ENCODE results near the gene SNF8.
"Not testable (repeated sequence)": the region's sequence is repeated elsewhere in the genome, so short reads cannot be mapped to it uniquely, and the experiment has no call there.

Gene SNF8, protein sequence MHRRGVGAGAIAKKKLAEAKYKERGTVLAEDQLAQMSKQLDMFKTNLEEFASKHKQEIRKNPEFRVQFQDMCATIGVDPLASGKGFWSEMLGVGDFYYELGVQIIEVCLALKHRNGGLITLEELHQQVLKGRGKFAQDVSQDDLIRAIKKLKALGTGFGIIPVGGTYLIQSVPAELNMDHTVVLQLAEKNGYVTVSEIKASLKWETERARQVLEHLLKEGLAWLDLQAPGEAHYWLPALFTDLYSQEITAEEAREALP

DNA sequence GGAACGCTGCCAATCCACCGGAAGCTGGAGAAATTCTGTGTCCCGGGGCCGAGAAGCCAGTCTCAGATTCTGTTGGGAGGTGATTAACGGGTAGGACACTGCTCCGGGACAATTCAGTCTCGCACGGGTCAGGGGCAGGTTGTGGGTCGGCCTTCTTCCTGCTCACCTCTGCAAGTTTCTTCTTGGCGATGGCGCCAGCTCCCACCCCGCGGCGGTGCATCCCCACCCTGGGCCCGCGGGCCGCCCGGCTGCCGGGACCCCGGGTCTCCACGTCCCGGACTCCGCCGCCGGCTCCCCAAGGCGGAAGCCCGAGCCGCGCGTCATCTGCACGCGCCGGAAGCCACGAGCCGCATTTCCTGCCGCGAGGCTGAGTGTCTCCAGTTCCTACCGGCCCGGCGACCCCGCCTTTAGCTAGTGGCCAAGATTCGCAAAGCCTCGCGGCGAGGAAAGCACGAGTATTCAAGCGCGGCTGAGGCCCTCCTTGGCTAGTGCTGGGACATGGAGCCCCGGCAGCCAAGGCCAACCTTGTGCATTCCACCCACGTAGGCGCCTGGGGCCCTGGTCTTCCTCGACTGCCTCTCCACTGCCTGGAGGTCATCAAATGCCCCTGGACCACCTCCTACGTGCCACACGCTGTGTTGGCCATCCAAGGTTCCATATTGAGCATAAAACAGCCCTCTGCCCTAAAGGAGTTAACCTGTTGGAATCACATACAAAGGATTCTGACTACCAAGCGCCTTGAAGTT, at the start of gene SNF8:
Gene SNF8 (minus strand): TSS at position 328 of the 746 bp plus-strand sequence. CDS start 108 bp downstream, at position 220.
- DNase-seq: peak; percentile 93

DNA sequence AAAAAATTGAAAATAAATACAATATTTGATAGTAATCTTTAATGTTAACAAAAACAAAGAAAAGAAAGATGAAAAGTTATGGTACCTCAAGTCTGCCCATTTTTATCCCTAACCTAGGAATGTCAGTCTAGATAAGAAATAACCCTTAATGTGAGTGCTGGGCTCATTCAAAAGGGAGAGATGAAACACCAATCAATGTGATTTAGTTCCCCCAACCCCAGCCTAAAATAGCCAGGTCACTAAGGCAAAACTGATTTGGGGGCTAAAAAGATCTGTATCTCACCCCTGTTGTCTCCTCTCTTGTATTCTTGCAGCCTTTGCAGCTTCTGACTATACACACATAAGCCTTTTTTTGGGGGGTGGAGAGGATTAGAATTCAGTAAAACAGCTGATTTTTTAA, 49.3 kb upstream of the SNF8 start:
- DNase-seq: no peak

DNA sequence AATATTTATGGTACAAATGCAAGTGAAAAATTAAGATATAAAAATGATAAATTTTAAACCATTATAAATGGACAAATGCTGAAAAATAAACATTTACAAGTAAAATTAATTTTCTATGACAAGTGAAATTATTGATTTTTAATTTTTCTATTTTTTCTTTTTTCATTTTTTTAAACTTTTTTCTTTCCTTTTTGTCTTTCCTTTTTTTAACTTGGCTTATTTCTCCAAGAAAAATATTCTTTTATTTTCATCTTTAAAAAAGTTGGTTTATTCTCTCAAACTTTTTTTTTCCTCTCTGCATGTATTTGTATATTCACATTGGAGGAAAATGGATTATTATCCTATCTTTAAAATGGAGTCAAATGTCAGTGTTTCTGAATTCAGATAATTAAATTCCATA, 48.7 kb upstream of the SNF8 start:
- no peak for DNase-seq

DNA sequence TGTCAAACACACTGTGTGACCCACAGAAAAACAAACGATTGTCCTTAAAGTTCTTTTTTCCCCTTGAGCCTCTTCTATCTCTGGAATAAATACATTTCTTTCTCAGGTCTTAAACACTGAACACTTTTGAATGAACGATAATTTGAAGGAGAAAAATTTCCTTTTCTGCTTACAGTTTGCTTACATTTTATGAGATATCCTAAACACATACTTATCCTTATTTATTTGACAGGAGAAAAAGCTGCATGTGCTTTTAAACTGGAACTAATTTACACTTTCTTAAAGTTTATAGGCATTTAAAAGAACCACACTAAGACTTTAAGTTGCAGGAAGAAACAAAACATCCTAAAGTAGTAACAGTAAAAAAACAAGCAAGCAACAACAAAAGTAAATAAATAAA, 47.8 kb upstream of the SNF8 start:
- no peak for DNase-seq

DNA sequence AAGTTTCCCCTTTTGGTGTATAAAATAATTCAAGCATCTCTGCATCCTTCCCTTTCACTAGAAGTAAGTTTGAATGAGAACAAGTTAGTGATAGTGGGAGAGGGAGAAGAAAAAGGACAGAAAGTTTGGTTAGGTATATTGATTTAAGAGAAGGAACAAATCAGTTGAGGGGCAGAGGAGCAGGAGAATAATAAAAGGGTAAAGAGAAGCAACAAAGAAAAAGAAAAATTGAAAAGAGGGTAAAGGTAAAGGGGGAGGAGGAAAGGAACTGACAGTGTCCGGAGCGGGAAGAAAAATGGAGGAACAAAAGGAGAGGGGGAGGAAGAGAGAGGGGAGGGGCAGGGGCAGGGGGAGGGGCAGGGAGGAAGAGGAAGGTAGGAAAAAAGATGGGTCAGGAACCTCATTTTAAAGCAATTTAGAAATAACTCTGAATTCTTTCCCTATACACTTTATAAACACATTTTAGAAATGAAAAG, 46.3 kb upstream of the SNF8 start:
- no peak for DNase-seq

DNA sequence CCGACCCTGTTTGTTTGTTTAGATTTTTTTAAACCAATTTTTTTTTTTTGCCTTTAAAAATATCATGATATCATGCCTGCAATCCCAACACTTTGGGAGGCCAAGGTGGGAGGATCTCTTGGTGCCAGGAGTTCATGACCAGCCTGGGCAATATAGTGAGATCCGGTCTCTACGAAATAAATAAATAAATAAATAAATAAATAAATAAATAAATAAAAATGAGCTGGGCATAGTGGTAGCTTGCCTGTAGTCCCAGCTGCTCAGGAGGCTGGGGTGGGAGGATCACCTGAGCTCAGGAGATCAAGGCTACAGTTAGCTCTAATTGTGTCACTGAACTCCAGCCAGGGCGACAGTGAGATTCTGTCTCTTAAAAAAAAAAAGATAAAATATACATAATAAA, 44.5 kb upstream of the SNF8 start:
- no peak for DNase-seq

DNA sequence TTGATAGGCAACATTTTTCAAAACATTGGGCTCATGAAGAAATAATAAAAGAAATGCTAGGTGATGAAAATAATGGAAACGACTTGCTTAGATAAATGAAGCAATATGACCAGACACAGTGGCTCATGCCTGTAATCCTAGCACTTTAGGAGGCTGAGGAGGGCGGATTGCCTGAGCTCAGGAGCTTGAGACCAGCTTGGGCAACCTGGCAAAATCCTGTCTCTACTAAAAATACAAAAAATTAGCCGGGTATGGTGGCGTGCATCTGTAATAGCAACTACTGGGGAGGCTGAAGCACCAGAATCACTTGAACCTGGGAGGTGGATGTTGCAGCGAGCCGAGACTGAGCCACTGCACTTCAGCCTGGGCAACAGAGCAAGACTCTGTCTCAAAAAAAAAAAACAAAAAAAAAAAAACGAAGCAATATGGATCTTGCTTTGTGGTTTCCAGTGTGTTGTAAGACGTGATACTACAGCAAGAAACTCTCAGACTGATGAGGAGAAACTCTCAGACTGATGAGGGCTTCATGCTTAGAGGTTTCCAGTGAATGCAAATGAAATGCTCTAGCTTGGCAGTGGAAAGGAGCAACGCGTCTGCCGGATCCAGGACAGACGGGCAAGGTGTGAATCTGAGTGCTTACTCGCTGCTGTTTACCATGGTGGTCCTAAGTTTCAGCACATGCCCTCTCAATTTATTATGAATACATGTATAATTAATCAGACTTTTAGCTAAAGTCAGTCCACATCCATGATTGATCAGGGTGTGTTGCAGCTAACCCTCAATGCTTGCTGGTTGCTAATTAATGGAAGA, 41.0 kb upstream of the SNF8 start:
- no peak for DNase-seq

DNA sequence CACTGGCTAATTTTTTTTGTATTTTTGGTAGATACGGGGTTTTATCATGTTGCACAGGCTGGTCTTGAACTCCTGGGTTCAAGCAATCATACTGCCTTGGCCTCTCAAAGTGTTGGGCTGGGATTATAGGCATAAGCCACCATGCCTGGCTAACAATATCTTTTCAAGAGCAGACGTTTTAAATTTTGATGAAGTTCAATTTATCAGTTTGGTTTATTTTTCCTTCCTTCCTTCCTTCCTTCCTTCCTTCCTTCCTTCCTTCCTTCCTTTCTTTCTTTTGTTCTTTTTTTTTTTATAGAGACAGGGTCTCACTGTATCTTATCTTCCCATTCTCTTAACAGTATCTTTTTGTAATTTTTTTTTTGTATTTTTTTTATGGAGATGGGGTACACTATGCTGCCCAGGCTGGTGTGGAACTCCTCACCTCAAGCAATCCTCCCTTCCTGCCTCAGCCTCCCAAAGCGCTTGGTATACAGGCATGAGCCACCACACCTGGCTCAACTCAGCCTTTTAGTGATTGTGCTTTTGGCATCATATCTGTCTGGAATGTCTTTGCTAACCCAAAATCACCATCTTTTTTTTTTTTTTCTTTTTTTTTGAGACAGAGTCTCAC, 37.4 kb upstream of the SNF8 start:
- DNase-seq: no peak

DNA sequence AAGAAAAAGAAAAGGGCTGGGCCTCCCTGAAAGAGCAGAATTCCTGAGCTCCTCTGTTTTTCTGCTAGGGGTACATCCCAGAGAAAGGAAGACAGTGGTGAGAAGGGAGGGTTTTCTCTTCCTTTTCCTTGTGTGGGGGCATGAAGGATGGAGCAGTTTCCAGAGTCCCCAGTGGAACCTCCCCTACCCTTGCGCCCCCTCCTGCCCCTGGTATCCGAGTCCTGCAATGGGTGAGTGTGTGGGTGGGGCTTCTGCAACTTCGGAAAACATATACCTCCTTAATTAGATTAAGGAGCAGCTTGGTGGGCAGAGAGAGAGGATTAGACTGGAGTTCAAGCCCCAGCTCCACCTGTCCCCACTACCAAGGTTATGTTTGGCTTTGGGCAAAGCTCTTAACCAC, 29.2 kb upstream of the SNF8 start:
- DNase-seq: no peak

DNA sequence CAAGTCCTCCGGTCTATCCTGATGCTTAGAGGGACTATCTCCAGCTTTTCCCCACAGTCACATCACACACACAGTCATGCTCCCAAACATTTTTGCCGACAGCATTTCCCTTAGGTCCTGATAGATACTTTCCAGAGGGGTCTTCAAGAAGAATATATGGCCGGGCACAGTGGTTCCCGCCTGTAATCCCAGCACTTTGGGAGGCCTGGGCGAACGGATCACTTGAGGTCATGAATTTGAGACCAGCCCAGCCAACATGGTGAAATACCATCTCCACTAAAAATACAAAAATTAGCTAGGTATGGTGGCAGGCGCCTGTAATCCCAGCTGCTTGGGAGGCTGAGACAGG, 28.1 kb upstream of the SNF8 start:
- no peak for DNase-seq

DNA sequence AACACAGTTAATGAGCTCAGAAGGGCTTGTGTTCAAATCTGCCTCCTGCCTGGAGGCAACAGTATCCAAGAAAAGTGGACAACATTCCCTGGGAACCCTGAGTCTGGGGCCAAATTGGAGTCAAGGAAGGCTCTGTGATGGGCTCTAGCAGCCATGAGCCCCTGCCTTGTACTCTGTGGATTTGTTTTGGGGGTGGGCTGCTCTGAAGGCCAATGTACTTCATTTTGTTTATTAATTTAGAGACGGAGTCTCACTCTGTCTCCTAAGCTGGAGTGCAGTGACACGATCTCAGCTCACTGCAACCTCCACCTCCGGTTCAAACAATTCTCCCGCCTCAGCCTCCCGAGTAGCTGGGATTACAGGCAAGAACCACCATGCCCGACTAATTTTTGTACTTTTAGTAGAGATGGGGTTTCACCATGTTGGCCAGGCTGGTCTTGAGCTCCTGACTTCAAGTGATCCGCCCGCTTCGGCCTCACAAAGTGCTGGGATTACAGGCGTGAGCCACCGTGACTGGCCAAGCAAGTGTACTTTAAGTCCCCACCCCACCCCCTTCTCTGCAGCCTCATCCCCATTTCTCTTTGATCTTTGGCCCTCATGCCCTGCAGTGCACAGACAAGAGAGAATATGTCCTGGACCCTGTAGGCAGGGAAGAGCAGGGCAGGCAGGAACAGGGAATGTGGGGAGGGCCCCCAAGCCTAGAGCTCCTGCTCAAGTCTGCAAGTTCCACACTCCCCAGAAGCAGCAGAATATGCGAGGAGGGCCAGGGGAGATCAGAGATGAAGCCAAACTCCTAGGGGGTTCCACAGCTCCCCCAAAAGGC, 26.4 kb upstream of the SNF8 start:
- no peak for DNase-seq

DNA sequence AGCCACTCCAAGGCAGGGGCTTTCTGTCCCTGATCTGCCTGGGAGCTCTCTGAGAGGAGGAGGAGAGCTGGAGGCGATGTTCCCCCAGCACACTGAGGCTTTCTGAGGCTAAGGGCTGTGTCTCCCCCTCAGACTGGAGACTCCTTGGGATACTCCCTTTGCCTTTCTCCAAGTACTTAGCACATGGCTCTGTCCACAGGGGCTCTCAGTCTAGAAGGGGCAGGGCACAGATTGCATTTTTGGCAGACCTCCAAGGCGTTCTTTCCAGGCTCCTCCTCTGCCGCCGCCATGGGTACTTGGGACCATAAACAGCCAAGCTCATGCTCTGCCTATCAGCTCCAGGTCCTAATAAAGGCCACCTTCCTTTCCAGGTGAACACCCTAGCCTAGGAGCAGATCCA, 25.6 kb upstream of the SNF8 start:
- DNase-seq: no peak

DNA sequence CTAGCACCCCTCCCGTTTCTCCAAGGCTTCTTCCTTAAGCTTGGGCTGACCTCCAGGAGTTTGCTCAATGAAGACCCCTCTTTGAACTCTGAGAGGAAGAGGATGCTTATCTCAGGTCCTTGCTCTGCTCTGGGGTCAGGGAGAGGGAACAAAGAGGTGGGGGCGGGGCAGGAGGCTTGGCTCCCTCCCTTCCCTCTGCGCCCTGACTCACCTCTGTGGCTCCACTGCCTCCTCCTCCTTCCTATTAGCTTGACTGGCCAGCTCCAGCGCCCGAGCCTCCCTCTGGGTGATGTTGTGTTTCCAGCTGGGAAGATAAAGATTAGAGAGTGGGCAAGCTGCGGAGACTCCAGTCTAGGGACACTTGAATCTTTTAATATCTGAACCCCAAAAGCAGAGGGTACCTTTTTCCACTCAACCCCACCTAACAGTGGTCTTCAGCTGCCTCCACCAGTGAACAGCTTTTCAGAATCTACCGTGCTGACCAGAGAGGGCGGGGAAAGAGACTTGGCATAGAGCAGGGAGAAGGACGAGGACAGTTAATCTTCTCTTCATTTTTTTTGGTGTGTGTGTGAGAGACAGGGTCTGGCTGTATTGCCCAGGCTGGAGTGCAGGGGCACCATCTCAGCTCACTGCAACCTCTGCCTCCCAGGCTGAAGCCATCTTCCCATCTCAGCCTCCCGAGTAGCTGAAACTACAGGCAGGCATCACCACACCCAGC, 17.0 kb upstream of the SNF8 start:
- DNase-seq: no peak

DNA sequence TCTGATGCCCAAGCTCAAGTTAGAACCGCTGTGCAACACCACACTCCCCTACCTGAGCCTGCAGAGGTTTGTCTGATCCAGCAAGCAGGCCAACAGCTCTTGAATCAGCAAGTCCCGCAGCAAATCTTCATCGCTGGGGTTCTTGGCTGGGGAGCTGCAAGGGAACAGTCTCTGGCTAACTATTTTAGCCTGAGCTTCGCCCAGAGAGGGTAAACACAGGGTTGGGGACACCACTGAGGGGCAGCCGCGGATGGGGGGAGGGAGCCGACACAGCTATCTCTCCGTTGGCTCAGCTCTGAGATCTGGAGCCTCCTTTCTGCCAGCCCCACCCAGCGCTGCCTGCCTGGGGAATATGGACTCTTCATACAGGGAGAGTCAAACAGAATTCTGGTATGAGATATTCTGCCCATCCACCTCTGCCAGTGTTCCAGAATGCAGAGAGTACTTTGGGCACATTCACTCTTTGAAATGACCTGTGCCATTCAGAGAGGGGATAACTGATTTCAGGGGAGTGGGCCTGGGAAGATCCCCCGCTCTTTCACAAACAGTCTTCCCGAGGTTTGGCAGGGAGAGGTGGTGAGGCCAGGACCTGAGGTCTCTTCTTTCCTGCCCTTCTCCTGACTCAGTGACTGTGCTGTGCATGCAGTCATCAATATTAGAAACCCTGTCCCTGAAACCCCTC, 16.3 kb upstream of the SNF8 start:
- no peak for DNase-seq

DNA sequence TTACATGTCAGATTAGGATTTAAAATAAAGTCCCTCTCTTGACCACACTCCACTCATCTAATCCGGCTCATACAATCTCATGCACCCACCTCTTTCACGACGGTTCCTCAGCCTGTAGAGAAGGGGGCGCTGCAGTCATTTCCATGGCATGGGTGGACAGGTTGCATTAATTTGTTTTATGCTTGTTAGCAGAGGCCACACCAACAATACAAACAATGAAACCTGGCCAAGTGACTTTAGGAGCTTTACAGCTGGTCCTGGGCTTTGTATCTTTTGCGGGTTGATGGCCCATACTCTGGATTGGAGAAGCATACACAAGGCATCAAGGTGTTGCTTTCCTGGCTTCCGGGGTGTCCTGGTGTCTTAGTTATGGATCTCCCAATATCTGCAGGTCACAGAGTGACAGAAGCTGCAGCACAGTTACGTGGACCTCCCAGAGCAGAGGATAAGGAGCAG, 9.7 kb upstream of the SNF8 start:
- DNase-seq: no peak

DNA sequence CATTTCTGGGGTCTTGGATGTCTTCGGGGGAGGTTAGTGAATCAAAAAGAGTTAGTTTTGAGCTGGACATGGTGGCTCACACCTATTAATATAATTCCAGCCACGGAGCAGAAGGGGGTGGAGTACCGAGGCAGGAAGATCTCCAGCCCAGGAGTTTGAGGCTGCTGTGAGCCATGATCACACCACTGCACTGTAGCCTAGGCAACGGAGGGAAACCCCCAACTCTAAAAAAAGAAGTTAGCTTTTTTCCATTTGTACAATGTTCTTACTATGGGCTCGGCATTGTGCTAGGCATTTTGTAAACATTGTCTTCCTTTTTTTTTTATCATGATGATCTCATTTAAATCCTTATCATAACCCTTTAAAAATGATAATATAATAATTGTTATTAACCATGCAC, 8.3 kb upstream of the SNF8 start:
- DNase-seq: no peak

DNA sequence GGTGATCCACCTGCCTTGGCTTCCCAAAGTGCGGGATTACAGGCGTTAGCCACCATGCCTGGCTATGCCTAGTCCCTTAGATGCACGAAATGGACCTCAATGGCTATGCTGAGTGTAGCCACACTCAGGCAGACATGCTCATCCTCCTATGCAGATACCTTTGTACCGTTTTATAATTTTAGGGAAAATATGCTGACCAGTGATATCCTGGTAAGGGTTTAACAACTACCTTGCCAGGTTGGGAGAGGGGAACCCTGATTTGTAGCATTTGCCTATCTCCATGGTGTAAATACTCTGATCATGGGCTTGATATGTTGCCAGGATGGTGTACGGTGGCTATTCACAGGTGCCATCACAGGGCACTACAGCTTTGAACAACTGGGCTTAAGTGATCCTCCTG, 6.9 kb upstream of the SNF8 start:
- DNase-seq: no peak

DNA sequence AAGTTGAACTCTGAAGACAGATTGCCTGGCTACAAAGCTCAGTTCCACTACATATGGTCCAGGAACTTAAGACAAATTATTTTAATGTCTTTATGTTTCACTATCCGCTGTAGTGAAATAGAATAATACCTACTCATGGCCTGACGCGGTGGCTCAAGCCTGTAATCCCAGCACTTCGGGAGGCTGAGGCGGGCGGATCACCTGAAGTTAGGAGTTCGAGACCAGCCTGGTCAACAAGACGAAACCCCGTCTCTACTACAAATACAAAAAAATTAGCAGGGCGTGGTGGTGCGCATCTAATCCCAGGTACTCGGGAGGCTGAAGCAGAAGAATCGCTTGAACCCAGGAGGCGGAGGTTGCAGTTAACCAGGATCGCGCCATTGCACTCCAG, 614 bp upstream of the SNF8 start:
- DNase-seq: not testable (repeated sequence)

DNA sequence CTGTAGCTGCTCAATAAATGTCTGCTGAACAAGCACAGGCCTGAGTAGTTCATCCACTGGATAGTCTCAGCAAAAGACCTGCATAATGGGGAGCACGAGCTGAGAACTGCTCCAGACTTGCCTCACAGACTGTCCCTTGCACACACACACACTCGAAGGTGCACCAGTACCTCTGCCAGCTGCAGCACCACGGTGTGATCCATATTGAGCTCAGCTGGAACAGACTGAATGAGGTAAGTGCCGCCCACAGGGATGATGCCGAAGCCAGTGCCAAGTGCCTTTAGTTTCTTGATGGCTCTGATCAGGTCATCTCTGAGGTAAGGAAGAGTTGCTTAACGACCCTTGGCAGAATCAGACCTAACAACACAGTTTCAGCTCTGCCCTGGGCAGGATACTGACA, 11.6 kb downstream of the SNF8 start:
- no peak for DNase-seq

DNA sequence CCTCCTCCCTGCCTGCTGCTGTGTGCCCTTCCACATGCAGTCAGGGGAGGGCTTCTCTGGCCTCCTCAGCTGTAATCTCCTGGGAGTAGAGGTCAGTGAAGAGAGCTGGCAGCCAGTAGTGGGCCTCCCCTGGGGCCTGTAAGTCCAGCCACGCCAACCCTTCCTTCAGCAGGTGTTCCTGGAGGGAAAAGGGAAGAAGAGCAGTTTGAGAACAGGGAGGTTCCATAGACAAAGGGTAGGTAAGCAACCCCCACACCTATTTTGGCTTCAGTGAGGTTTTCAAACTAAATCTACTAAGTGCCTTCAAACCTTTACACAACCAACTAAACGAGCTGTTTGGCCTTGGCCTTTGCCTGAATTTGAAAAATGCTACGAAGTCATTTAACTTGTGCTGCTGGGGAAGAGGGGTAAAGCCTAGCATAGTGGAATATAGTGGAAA, 14.2 kb downstream of the SNF8 start:
- DNase-seq: no peak

DNA sequence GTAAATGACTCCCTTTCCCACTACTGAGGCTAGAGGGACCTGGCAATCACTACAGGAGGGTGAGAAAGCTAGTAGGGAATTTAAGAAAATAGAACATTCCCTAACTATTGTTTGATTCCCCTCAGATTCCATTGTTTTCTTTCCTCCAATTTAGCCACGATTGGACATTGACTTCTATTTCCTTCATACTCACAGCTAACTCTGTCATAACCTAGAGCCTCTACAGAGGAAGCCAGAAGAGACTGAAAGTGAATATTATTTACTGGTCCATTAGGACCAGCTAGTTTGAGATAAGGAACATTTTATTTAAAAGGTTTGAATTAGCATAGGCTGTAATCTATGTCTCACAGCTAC, 14.9 kb downstream of the SNF8 start:
- no peak for DNase-seq
